Aorta (tissue), 5 donors: Measurements from ENCODE around the gene MEF2B. TPM values are rescaled to one million over a fixed set of nuclear protein-coding genes. Genes with fewer than 3 reads are reported as not detected.
"Not testable (repeated sequence)": the region's sequence is repeated elsewhere in the genome, so short reads cannot be mapped to it uniquely, and the experiment has no call there.

Source experiments
- ATAC-seq: fragments of 200-7000 bp; cut with Tn5 transposase; one replicate; pipeline ENCODE4 v1.9.1; 2022; ENCODE audit warnings: moderate library complexity; ENCODE audit not compliant: low FRiP score
- DNase-seq, 2 donors: peaks; one replicate each; pipeline ENCODE4 v3.0.0-alpha.2; 2020
- H3K27ac ChIP-seq, 2 donors: one replicate each; pipeline ENCODE4 v1.5.1; 2013; ENCODE audit warnings: low read length in 2 of 2, mild to moderate bottlenecking in 2 of 2, moderate library complexity in 2 of 2, control low read depth in 1 of 2, inconsistent platforms in 1 of 2, low read depth in 1 of 2
- H3K27me3 ChIP-seq, 2 donors: one replicate each; pipeline ENCODE4 v1.6.1; 2013; ENCODE audit warnings: control low read depth in 1 of 2, low read length in 1 of 2, mild to moderate bottlenecking in 1 of 2, moderate library complexity in 1 of 2; ENCODE audit not compliant: insufficient read depth in 2 of 2, control insufficient read depth in 1 of 2
- H3K36me3 ChIP-seq, 2 donors: one replicate each; pipeline ENCODE4 v1.6.1; 2013; ENCODE audit warnings: control low read depth in 1 of 2, low read length in 1 of 2, mild to moderate bottlenecking in 1 of 2; ENCODE audit not compliant: insufficient read depth in 2 of 2, control insufficient read depth in 1 of 2
- H3K4me1 ChIP-seq, 2 donors: one replicate each; pipeline ENCODE4 v1.6.1; 2013; ENCODE audit warnings: low read length in 2 of 2, control low read depth in 1 of 2, mild to moderate bottlenecking in 1 of 2, moderate library complexity in 1 of 2; ENCODE audit not compliant: insufficient read depth in 2 of 2, control insufficient read depth in 1 of 2
- H3K4me3 ChIP-seq, 2 donors: one replicate each; pipeline ENCODE4 v1.5.1; 2013; ENCODE audit warnings: low read length in 2 of 2, control low read depth in 1 of 2, mild to moderate bottlenecking in 1 of 2
- H3K9me3 ChIP-seq: one replicate; pipeline ENCODE4 v1.6.1; 2013; ENCODE audit warnings: mild to moderate bottlenecking, low read length; ENCODE audit not compliant: control insufficient read depth
- WGBS, 2 donors: extraction: QIAGEN DNeasy Blood & Tissue Kit; methylation state at CpG; one replicate each; pipeline ENCODE4 v1.1.7; 2013; 5-methylcytosine and 5-hydroxymethylcytosine counted together
- intact Hi-C, 2 donors: fragments of 100-400 bp; cut with DNase I; formaldehyde crosslinking; loops; one replicate each; pipeline versions ENCODE4 v1.14.2 to v1.15.0; 2022
- polyA plus RNA-seq, 2 donors: library from polyadenylated mRNA; stranded (reverse); fragments of 200-250 nt; gene quantifications; one replicate each; pipeline ENCODE4 v1.2.3, GENCODE V29; 2013
- total RNA-seq, 2 donors: library from RNA; stranded (reverse); fragmentation: NEBNext Ultra II Directional; extraction: Animal tissue kit (Norgen Biotek cat#: 25700); gene quantifications; one replicate each; pipeline ENCODE4 v1.2.1, GENCODE V29; 2021
- donor health status: healthy with polysubstance abuse.
- donor health status: Bipolar disorder and iron deficiency.
- donor health status: DM: no; HTN: no; CAD: no.
- donor health status: DM: no; HTN: no; CAD: no.
- donor health status: DM: yes; HTN: yes; CAD: no.

Gene MEF2B
- total and polyA plus RNA-seq, 4 donors = 1.6 to 2.4 (median 1.8) TPM; not detected in 1

- H3K4me1 ChIP-seq = no peaks in the 10 kb centered on the region
- intact Hi-C loops = no loop called here
- ATAC-seq (no peak), DNase-seq (no peak)
- no peaks in the 10 kb centered on the region for H3K9me3 ChIP-seq
- H3K27ac ChIP-seq = no peak overlapping the region
- 54 to 58% methylated on average over 9 of the region's 9 CpGs for WGBS, 2 donors
- no peaks in the 10 kb centered on the region for H3K27me3 ChIP-seq
- H3K36me3 ChIP-seq = peaks cover 3 to 5% of the 10 kb centered on the region in 2 donors
- no peak overlapping the region for H3K4me3 ChIP-seq
Observed at GRCh38 chr19:19185853-19186740, 16.0 kb upstream of the MEF2B start.

- Histone ChIP-seq H3K4me3 (no peak overlapping the region), H3K4me1 (no peaks in the 10 kb centered on the region), H3K27me3 (no peaks in the 10 kb centered on the region), H3K36me3 (peaks cover 3 to 5% of the 10 kb centered on the region in 2 donors), H3K9me3 (no peaks in the 10 kb centered on the region), H3K27ac (no peak overlapping the region)
- ATAC-seq (peak; percentile 53), DNase-seq (no peak)
- 61 to 87% methylated on average over 9 of the region's 9 CpGs for WGBS, 2 donors
- intact Hi-C loops = no loop called here
Observed at GRCh38 chr19:19181488-19181998, 11.5 kb upstream of the MEF2B start.

- Histone ChIP-seq H3K27me3 (no peaks in the 10 kb centered on the region), H3K36me3 (peaks cover 3 to 5% of the 10 kb centered on the region in 2 donors)
Observed at GRCh38 chr19:19179548-19180441, 9.7 kb upstream of the MEF2B start.

GRCh38 chr19:19176950-19177349 lies 6.9 kb upstream of the MEF2B start:
- Histone ChIP-seq H3K27me3 (no peaks in the 10 kb centered on the region), H3K9me3 (no peaks in the 10 kb centered on the region), H3K4me1 (no peaks in the 10 kb centered on the region), H3K27ac (no peak overlapping the region), H3K36me3 (peaks cover 2 to 3% of the 10 kb centered on the region in 2 donors), H3K4me3 (no peak overlapping the region)
- intact Hi-C loops = loop anchor here in 1 of 2 donors (5.0 kb wide), 1 partner anchor 120 kb away; no protein-coding TSS in a partner anchor
- 85 to 89% methylated on average over 8 of the region's 8 CpGs for WGBS, 2 donors
- ATAC-seq (no peak), DNase-seq (no peak)

More at GRCh38 chr19:19179548-19180441, 9.7 kb upstream of the MEF2B start:
- ATAC-seq (no peak), DNase-seq (no peak)
- H3K4me1 ChIP-seq = no peaks in the 10 kb centered on the region
- H3K9me3 ChIP-seq = no peaks in the 10 kb centered on the region
- H3K27ac ChIP-seq = no peak overlapping the region
- intact Hi-C loops = loop anchor here in 1 of 2 donors (5.0 kb wide), 1 partner anchor 122 kb away; no protein-coding TSS in a partner anchor
- H3K4me3 ChIP-seq = no peak overlapping the region
- 87 to 89% methylated on average over 17 of the region's 17 CpGs for WGBS, 2 donors

GRCh38 chr19:19173243-19173642 lies 3.2 kb upstream of the MEF2B start:
- H3K36me3 ChIP-seq, DNase-seq, H3K27ac ChIP-seq, H3K9me3 ChIP-seq, H3K27me3 ChIP-seq, ATAC-seq, H3K4me1 ChIP-seq, intact Hi-C loops, H3K4me3 ChIP-seq: not testable (repeated sequence)
- WGBS, 2 donors = 89 to 91% methylated on average over 5 of the region's 5 CpGs

- ATAC-seq (peak; percentile 30), DNase-seq (no peak)
- no peaks in the 10 kb centered on the region for H3K36me3 ChIP-seq
- H3K27ac ChIP-seq = no peak overlapping the region
- no peak overlapping the region for H3K4me3 ChIP-seq
- intact Hi-C loops = no loop called here
- no peaks in the 10 kb centered on the region for H3K27me3 ChIP-seq
- no peaks in the 10 kb centered on the region for H3K9me3 ChIP-seq
- WGBS, 2 donors = 61 to 76% methylated on average over 8 of the region's 8 CpGs
- no peaks in the 10 kb centered on the region for H3K4me1 ChIP-seq
Observed at GRCh38 chr19:19171821-19172532, 1.9 kb upstream of the MEF2B start.

- no peak overlapping the region for H3K27ac ChIP-seq
Observed at GRCh38 chr19:19170873-19171672, 1.0 kb upstream of the MEF2B start.

More at GRCh38 chr19:19170873-19171672, 1.0 kb upstream of the MEF2B start:
- H3K4me3 ChIP-seq = no peak overlapping the region
- no peaks in the 10 kb centered on the region for H3K9me3 ChIP-seq
- H3K4me1 ChIP-seq = no peaks in the 10 kb centered on the region
- intact Hi-C loops = no loop called here
- ATAC-seq (no peak), DNase-seq (no peak)
- WGBS, 2 donors = 79 to 82% methylated on average over 6 of the region's 6 CpGs
- H3K36me3 ChIP-seq = no peaks in the 10 kb centered on the region
- H3K27me3 ChIP-seq = no peaks in the 10 kb centered on the region
